ENCODE results near the gene HSF4.

Gene HSF4

GRCh38 chr16:67163999-67164558, 466 bp upstream of the HSF4 start:
- no peak for FAIRE-seq
- DNase-seq (ENCODE audit: insufficient read length, low spot score) = no peak
- no peak for TF ChIP-seq CTCF (IDR thresholded peaks at IDR 0.05; ENCODE audit: insufficient read depth, missing control alignments)

DNA sequence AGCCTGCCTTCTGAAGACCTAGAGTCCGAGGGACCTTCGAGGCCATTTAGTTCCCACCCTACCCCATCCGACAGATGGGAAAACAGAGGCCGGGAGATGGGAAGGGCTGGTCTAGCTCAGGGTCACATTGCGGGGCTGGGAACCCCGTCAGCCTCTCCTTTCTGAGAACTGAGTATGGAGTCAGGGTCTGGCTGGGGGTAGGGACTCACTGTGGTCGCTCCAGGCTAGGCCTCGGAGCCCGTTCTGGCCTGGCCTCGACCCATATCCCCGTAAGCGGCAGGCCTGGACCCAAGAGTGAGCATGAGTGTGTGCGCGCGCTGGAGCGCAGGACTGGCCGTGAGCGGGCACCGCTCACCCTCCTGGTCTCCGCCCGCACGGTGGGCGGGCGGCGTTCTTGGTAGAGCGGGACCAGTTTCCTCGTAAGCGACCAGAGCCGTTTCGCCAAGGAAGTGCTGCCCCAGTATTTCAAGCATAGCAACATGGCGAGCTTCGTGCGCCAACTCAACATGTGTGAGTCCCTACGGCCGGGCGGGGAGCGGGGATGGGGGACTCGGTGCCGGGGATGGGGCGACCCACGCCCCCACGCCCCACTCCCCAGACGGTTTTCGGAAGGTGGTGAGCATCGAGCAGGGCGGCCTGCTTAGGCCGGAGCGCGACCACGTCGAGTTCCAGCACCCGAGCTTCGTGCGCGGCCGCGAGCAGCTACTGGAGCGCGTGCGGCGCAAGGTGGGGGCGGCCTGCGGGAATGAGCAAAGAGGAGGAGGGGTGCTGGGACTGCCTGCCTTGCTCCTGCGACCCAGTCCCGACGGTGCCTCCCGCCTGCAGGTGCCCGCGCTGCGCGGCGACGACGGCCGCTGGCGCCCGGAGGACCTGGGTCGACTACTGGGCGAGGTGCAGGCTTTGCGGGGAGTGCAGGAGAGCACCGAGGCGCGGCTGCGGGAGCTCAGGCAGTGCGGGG, 855 bp downstream of the HSF4 start:
- no peak for TF ChIP-seq CTCF (IDR thresholded peaks at IDR 0.05; ENCODE audit: insufficient read depth, missing control alignments)
- no peak for DNase-seq (ENCODE audit: insufficient read length, low spot score)
- FAIRE-seq = no peak

GRCh38 chr16:67166110-67166547, 1.6 kb downstream of the HSF4 start:
- no peak for FAIRE-seq
- TF ChIP-seq CTCF (IDR thresholded peaks at IDR 0.05; ENCODE audit: insufficient read depth, missing control alignments) = no peak
- DNase-seq (ENCODE audit: insufficient read length, low spot score) = no peak

DNA sequence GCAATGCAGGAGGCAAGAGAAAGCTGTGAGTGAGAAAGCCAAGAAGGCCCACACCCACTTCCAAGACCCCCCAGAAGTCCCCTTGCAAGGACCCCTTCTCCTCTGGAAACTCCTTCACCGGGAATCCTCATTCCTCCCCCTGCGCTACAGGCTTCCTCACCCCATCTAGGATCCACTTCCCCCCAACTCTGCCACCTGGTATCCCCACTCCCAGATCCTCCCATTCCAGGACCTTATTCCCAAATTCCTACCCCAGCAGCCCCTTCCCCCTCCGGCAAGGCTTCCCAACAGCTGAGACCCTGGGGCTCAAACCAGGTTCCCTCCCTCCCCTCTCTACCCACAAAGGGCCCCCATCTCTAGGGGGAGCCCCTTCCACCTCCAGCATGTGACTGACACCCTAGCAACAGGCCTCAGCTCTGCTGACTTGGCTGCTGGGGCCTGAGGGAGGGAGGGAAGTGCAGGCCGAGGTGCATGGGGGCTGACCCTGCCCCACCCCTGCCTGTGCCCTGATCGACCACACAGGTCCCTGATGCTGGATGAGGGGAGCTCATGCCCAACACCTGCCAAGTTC, 2.1 kb downstream of the HSF4 start:
- FAIRE-seq (no peak), DNase-seq (ENCODE audit: insufficient read length, low spot score) (no peak)
- no peak for TF ChIP-seq CTCF (IDR thresholded peaks at IDR 0.05; ENCODE audit: insufficient read depth, missing control alignments)

- FAIRE-seq (no peak), DNase-seq (ENCODE audit: insufficient read length, low spot score) (no peak)
Observed at GRCh38 chr16:67167588-67167987, 3.0 kb downstream of the HSF4 start.

DNA sequence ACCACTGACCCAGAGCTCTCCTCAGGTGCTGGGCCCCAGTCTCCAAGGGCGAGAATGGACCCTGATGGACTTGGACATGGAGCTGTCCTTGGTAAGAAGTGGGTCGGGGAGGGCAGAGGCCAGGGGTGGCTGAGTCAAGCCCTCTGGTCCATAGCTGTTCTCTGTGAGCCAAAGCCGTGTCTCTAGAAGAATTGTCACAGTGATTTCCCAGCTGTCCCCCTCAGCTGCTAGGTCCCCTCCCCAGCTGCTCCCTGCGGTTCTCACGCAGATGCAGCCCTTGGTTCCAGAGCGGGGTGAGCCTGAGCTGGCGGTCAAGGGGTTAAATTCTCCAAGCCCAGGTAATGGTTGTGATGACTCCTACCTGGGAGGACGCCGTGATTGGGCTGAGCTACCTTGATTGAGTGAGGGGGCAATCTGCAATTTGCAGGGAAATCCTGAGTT, 4.5 kb downstream of the HSF4 start:
- TF ChIP-seq CTCF (IDR thresholded peaks at IDR 0.05; ENCODE audit: insufficient read depth, missing control alignments) = no peak
- FAIRE-seq = no peak
- no peak for DNase-seq (ENCODE audit: insufficient read length, low spot score)

More at GRCh38 chr16:67167588-67167987, 3.0 kb downstream of the HSF4 start:
- TF ChIP-seq CTCF (IDR thresholded peaks at IDR 0.05; ENCODE audit: insufficient read depth, missing control alignments) = no peak

All from D721Med (cell line).